DND-41 (cell line): ENCODE data around the gene GALNT18.

Experiments used
- ATAC-seq: fragments of 200-7000 bp; cut with Tn5 transposase; 3 replicates; pipeline ENCODE4 v1.9.1; 2021; ENCODE audit warnings: low read depth; ENCODE audit not compliant: insufficient read depth
- DNase-seq: peaks from one replicate; pipeline ENCODE4 v3.0.0-alpha.2; 2020
- H2AFZ ChIP-seq: 2 replicates; pipeline ENCODE4 v1.6.0; 2012; ENCODE audit warnings: low read depth, low read length
- H3K27ac ChIP-seq: 2 replicates; pipeline ENCODE4 v1.5.1; 2012; ENCODE audit warnings: low read length, inconsistent platforms
- H3K27me3 ChIP-seq: fragments of 200-600 bp; sonication (generic); 2 replicates; pipeline ENCODE4 v1.6.0; 2012; ENCODE audit warnings: low read length, mild to moderate bottlenecking, inconsistent platforms; ENCODE audit not compliant: insufficient read depth, poor library complexity
- H3K36me3 ChIP-seq: 2 replicates; pipeline ENCODE4 v1.5.1; 2012; ENCODE audit warnings: low read length, inconsistent platforms; ENCODE audit not compliant: insufficient read depth
- H3K4me1 ChIP-seq: 2 replicates; pipeline ENCODE4 v1.5.1; 2012; ENCODE audit warnings: mild to moderate bottlenecking, low read length; ENCODE audit not compliant: insufficient read depth
- H3K4me2 ChIP-seq: 2 replicates; pipeline ENCODE4 v1.6.0; 2012; ENCODE audit warnings: mild to moderate bottlenecking, moderate library complexity, low read length, inconsistent platforms; ENCODE audit not compliant: insufficient read depth
- H3K4me3 ChIP-seq, 2 experiments: fragments of 200-600 bp in 1 of 2; shearing (Covaris generic) in 1 of 2; 2 replicates each; pipeline ENCODE4 v1.5.1; 2012 to 2016; ENCODE audit warnings: inconsistent platforms in 2 of 2, low read length in 2 of 2, mild to moderate bottlenecking in 2 of 2, low read depth in 1 of 2, moderate library complexity in 1 of 2
- H3K79me2 ChIP-seq: 2 replicates; pipeline ENCODE4 v1.6.0; 2012; ENCODE audit warnings: low read length, inconsistent platforms; ENCODE audit not compliant: insufficient read depth
- H3K9ac ChIP-seq: 2 replicates; pipeline ENCODE4 v1.6.0; 2012; ENCODE audit warnings: low read depth, mild to moderate bottlenecking, inconsistent platforms, low read length, moderate library complexity
- H3K9me3 ChIP-seq: 2 replicates; pipeline ENCODE4 v1.5.1; 2012; ENCODE audit warnings: low read length, moderate library complexity, mild to moderate bottlenecking, inconsistent platforms; ENCODE audit not compliant: insufficient read depth, severe bottlenecking
- H4K20me1 ChIP-seq: 2 replicates; pipeline ENCODE4 v1.6.0; 2012; ENCODE audit warnings: low read length; ENCODE audit not compliant: insufficient read depth
- CTCF ChIP-seq: IDR thresholded peaks from 2 replicates; pipeline ENCODE4 v1.5.1; 2012; ENCODE audit warnings: borderline replicate concordance, low read length, moderate library complexity, mild to moderate bottlenecking; ENCODE audit not compliant: poor library complexity, severe bottlenecking; ENCODE audit errors: extremely low read depth
- EZH2 ChIP-seq: IDR thresholded peaks from 3 replicates; pipeline ENCODE4 v1.6.1; 2012; ENCODE audit warnings: borderline replicate concordance, low read depth, mild to moderate bottlenecking, moderate library complexity, low read length, inconsistent platforms; ENCODE audit not compliant: severe bottlenecking

Gene GALNT18

DNA sequence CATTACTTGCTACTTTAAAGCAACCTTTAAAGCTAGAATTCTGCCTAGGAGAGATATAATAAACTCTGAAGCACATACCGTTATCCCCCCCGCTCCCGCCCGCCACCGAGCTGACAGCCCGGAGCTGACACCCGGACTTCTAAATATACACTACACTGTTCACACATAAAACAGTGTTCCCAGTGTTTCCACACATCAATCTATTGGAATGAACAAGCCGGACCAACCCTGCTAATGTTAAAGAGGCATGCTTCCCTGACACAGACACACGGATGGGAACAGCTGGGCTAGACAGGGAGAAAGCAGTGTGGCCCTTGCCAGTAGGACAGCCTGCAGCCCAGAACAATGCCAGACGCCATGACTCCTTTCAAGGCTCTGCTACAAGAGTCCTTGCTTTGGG is 160.3 kb downstream of the GALNT18 start:
- Histone ChIP-seq H2AFZ (no peak overlapping the region), H3K27ac (no peak overlapping the region), H3K36me3 (no peaks in the 10 kb centered on the region), H3K4me3 (no peak overlapping the region), H3K4me1 (no peaks in the 10 kb centered on the region), H4K20me1 (no peaks in the 10 kb centered on the region), H3K9ac (no peak overlapping the region), H3K9me3 (no peaks in the 10 kb centered on the region), H3K4me2 (no peak overlapping the region), H3K79me2 (no peaks in the 10 kb centered on the region), H3K27me3 (peaks cover 15% of the 10 kb centered on the region)
- ATAC-seq (no peak), DNase-seq (no peak)
- TF ChIP-seq EZH2 (no peak), CTCF (no peak)

DNA sequence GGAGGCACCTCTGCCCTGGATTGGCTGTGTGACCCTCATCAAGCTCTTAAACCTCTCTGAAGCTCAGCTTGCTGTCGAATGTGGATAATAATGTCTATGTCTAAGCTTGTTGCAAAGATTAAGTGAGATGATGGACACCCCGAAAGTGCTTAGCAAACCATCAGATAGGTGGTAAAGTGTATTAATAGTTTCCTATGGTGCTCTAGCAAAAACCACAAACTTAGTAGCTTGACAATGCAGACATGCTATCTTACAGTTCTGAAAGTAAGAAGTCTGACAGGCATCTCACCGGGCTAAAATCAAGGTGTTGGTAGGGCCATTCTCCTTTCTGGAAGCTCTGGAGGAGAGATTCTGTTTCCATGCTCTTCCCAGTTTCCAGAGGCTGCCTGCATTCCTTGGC is 162.2 kb downstream of the GALNT18 start:
- no peaks in the 10 kb centered on the region for H4K20me1 ChIP-seq
- no peak overlapping the region for H3K4me2 ChIP-seq
- no peaks in the 10 kb centered on the region for H3K79me2 ChIP-seq
- TF ChIP-seq CTCF (no peak), EZH2 (no peak)
- no peak for DNase-seq
- H3K4me1 ChIP-seq = no peaks in the 10 kb centered on the region
- no peak overlapping the region for H3K27ac ChIP-seq
- no peak overlapping the region for H3K4me3 ChIP-seq
- no peak overlapping the region for H3K9ac ChIP-seq
- no peaks in the 10 kb centered on the region for H3K9me3 ChIP-seq
- ATAC-seq = no peak
- peaks cover 14% of the 10 kb centered on the region for H3K27me3 ChIP-seq
- H3K36me3 ChIP-seq = no peaks in the 10 kb centered on the region
- no peak overlapping the region for H2AFZ ChIP-seq

DNA sequence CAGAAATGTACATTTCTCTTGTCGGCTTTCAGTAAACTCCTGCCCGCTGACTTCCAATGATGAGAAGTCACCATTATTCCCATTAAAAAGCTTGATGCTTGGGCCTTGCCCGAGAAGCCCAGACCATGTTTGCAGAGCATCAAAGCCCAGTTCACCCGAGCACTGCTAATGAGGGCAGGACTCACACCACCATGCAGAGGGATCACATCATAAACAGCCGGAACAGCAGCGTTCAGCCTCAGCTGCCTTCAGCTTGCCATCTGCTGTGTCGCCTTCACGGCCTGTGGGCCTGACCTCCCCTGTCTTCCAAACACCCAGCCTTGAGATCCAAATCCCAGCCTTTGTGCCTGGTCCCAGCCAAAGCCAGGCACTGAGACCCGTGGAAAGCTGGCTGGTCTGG is 163.3 kb downstream of the GALNT18 start:
- Histone ChIP-seq H2AFZ (no peak overlapping the region), H4K20me1 (no peaks in the 10 kb centered on the region), H3K4me1 (no peaks in the 10 kb centered on the region), H3K27me3 (peaks cover 12% of the 10 kb centered on the region), H3K27ac (no peak overlapping the region), H3K79me2 (no peaks in the 10 kb centered on the region), H3K4me3 (no peak overlapping the region), H3K9ac (no peak overlapping the region), H3K9me3 (no peaks in the 10 kb centered on the region), H3K4me2 (no peak overlapping the region), H3K36me3 (no peaks in the 10 kb centered on the region)
- DNase-seq = no peak
- no peak for ATAC-seq
- TF ChIP-seq EZH2 (no peak), CTCF (no peak)

DNA sequence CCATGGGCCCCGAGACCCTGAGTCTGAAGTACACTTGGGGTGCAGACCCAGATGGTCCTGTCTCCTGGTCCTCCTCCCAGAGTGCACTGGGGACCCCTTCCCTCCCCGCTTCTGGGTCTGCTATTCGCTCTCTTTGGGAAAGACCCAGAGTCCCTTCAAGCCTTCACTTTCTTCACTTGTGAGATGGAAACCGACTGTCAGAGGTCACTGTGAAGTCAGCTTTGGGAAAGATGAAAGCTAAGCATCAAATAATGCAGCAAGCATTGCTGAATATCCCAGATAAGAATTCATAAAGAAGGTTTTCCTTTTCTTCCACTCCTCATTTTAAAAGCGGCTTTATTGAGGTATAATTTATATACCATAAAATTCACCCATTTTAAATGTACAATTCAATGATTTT is 163.8 kb downstream of the GALNT18 start:
- no peak for DNase-seq
- Histone ChIP-seq H3K4me2 (no peak overlapping the region), H3K36me3 (no peaks in the 10 kb centered on the region), H3K4me3 (no peak overlapping the region), H3K27ac (no peak overlapping the region), H3K4me1 (no peaks in the 10 kb centered on the region), H3K79me2 (no peaks in the 10 kb centered on the region), H3K9ac (no peak overlapping the region), H2AFZ (no peak overlapping the region), H3K27me3 (peaks cover 12% of the 10 kb centered on the region), H4K20me1 (no peaks in the 10 kb centered on the region), H3K9me3 (no peaks in the 10 kb centered on the region)
- no peak for ATAC-seq
- TF ChIP-seq EZH2 (no peak), CTCF (no peak)
